Measurements from ENCODE around the gene AFAP1.

The AFAP1 gene

GRCh38 chr4:7783541-7783940 lies 156.1 kb downstream of the AFAP1 start:
- Histone ChIP-seq H3K4me1 (ENCODE audit: control insufficient read depth, insufficient read depth, low read length) (no peaks in the 10 kb centered on the region), H3K36me3 (ENCODE audit: control insufficient read depth in 2 of 2, insufficient read depth in 1 of 2, low read length in 2 of 2) (peaks cover 0 to 5% of the 10 kb centered on the region in 2 experiments; a peak in 1 of 3 replicates), H3K4me3 (ENCODE audit: low read depth, low read length) (no peak overlapping the region), H3K27ac (ENCODE audit: extremely low read depth, low read depth, low read length) (no peak overlapping the region), H3K9me3 (ENCODE audit: control insufficient read depth, insufficient read depth, low read depth, low read length) (no peaks in the 10 kb centered on the region)
- CTCF ChIA-PET, result no interaction called here
- POLR2A ChIA-PET, result no interaction called here
- TF ChIP-seq ZNF23 (tag by site-specific recombination; IDR thresholded peaks at IDR 0.05; ENCODE audit: borderline replicate concordance) (no peak), ZNF148 (tag by site-specific recombination; IDR thresholded peaks at IDR 0.05; ENCODE audit: borderline replicate concordance) (no peak), TRIM28 (IDR thresholded peaks at IDR 0.05; ENCODE audit: borderline replicate concordance, low read length) (no peak), ZNF624 (tag by site-specific recombination; IDR thresholded peaks at IDR 0.05) (no peak), ZNF221 (tag by site-specific recombination; IDR thresholded peaks at IDR 0.05; ENCODE audit: borderline replicate concordance) (no peak), ZNF76 (tag by site-specific recombination; IDR thresholded peaks at IDR 0.05; ENCODE audit: borderline replicate concordance, low read depth) (no peak), ZBTB49 (tag by site-specific recombination; IDR thresholded peaks at IDR 0.05; ENCODE audit: low read depth) (no peak), ZNF596 (tag by site-specific recombination; IDR thresholded peaks at IDR 0.05) (no peak), ZNF658 (tag by site-specific recombination; IDR thresholded peaks at IDR 0.05) (no peak), ZNF280D (tag by site-specific recombination; IDR thresholded peaks at IDR 0.05) (no peak), ZNF19 (tag by site-specific recombination; IDR thresholded peaks at IDR 0.05; ENCODE audit: low read depth) (no peak), IKZF3 (tag by site-specific recombination; IDR thresholded peaks at IDR 0.05) (no peak)
- TF ChIP-seq, protein P1, sequence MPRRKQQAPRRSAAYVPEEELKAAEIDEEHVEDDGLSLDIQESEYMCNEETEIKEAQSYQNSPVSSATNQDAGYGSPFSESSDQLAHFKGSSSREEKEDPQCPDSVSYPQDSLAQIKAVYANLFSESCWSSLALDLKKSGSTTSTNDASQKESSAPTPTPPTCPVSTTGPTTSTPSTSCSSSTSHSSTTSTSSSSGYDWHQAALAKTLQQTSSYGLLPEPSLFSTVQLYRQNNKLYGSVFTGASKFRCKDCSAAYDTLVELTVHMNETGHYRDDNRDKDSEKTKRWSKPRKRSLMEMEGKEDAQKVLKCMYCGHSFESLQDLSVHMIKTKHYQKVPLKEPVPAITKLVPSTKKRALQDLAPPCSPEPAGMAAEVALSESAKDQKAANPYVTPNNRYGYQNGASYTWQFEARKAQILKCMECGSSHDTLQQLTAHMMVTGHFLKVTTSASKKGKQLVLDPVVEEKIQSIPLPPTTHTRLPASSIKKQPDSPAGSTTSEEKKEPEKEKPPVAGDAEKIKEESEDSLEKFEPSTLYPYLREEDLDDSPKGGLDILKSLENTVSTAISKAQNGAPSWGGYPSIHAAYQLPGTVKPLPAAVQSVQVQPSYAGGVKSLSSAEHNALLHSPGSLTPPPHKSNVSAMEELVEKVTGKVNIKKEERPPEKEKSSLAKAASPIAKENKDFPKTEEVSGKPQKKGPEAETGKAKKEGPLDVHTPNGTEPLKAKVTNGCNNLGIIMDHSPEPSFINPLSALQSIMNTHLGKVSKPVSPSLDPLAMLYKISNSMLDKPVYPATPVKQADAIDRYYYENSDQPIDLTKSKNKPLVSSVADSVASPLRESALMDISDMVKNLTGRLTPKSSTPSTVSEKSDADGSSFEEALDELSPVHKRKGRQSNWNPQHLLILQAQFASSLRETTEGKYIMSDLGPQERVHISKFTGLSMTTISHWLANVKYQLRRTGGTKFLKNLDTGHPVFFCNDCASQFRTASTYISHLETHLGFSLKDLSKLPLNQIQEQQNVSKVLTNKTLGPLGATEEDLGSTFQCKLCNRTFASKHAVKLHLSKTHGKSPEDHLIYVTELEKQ (tag by site-specific recombination; IDR thresholded peaks at IDR 0.05; ENCODE audit: borderline replicate concordance), result no peak
- TF ChIP-seq, protein P2, sequence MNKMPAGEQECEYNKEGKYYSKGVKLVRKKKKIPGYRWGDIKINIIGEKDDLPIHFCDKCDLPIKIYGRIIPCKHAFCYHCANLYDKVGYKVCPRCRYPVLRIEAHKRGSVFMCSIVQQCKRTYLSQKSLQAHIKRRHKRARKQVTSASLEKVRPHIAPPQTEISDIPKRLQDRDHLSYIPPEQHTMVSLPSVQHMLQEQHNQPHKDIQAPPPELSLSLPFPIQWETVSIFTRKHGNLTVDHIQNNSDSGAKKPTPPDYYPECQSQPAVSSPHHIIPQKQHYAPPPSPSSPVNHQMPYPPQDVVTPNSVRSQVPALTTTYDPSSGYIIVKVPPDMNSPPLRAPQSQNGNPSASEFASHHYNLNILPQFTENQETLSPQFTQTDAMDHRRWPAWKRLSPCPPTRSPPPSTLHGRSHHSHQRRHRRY (tag by site-specific recombination; IDR thresholded peaks at IDR 0.05), result no peak
